GM12878 (cell line): ENCODE measurements around the gene PPP4R4. TPM values are rescaled to one million over a fixed set of nuclear protein-coding genes. Genes with fewer than 3 reads are reported as not detected.

Source experiments
- ATF2 ChIP-seq: IDR thresholded peaks from 2 replicates; pipeline ENCODE4 v1.6.1; 2012; ENCODE audit warnings: low read length, inconsistent platforms
- CBFB ChIP-seq: IDR thresholded peaks from 2 replicates; pipeline ENCODE4 v1.6.1; 2016; ENCODE audit warnings: antibody characterized with exemption, low read depth
- CTCF ChIP-seq, 3 experiments: IDR thresholded peaks in 2 of 3; conservative IDR thresholded peaks in 1 of 3; 2 replicates each; pipeline ENCODE4 v1.5.1; 2011; ENCODE audit warnings: low read depth in 3 of 3, low read length in 3 of 3, mild to moderate bottlenecking in 3 of 3, control low read depth in 2 of 3, moderate library complexity in 2 of 3, inconsistent platforms in 1 of 3, mixed read lengths in 1 of 3; ENCODE audit not compliant: control insufficient read depth in 2 of 3, insufficient read depth in 1 of 3; ENCODE audit errors: extremely low read depth in 1 of 3
- E2F4 ChIP-seq: IDR thresholded peaks from 2 replicates; pipeline ENCODE4 v1.6.1; 2012; ENCODE audit warnings: low read depth, low read length, improper control_type of control experiment
- ESRRA ChIP-seq: IDR thresholded peaks from 2 replicates; pipeline ENCODE4 v1.6.1; 2012; ENCODE audit warnings: mild to moderate bottlenecking, low read length, improper control_type of control experiment
- NFIC ChIP-seq: IDR thresholded peaks from 2 replicates; pipeline ENCODE4 v1.6.1; 2012; ENCODE audit warnings: low read depth, mild to moderate bottlenecking, inconsistent platforms, low read length, moderate library complexity
- NR2F1 ChIP-seq: fragments of 450-650 bp; conservative IDR thresholded peaks from 2 replicates; pipeline ENCODE4 v1.6.1; 2017; ENCODE audit warnings: mild to moderate bottlenecking
- SMAD5 ChIP-seq: IDR thresholded peaks from 2 replicates; pipeline ENCODE4 v1.6.1; 2016; ENCODE audit warnings: antibody characterized with exemption, low read depth
- polyA plus RNA-seq, 11 experiments: library from polyadenylated mRNA; depleted of rRNA in 4 of 11; unstranded in 6 of 11; stranded (reverse) in 5 of 11; fragments of >200 nt; fragmentation: Nextera tagmentation in 4 of 11; fragmentation: Illumina TruSeq in 1 of 11; extraction: Ambion mirVana in 4 of 11; extraction: Trizol in 1 of 11; gene quantifications; 1 replicate in 1 of 11; 2 replicates in 10 of 11; pipeline versions ENCODE4 v1.2.1 to v1.2.3, GENCODE V29; 2011 to 2016; ENCODE audit warnings: inconsistent platforms in 2 of 11, missing spikeins in 2 of 11, low read depth in 1 of 11
- total RNA-seq, 4 experiments: library from RNA; depleted of rRNA in 3 of 4; stranded (reverse); fragments of >200 nt in 3 of 4; fragmentation: Illumina TruSeq in 1 of 4; extraction: Trizol in 1 of 4; gene quantifications; 2 replicates each; pipeline versions ENCODE4 v1.2.1 to v1.2.3, GENCODE V29; 2013 to 2021

The PPP4R4 gene
- total and polyA plus RNA-seq, 10 of the 15 experiments (the other 5 are each of a cell fraction or from before 2014, with no cell fraction given): 0.01 to 0.13 (median 0.08) TPM; not detected in 4

- TF ChIP-seq E2F4 (no peak), CBFB (no peak), NR2F1 (no peak), ATF2 (no peak), SMAD5 (no peak), CTCF (IDR thresholded peaks at IDR 0.05 in 2 of 3, conservative IDR thresholded peaks at IDR 0.05 in 1 of 3; ENCODE audit: control insufficient read depth in 2 of 3, extremely low read depth in 1 of 3, insufficient read depth in 1 of 3, low read depth in 3 of 3, low read length in 3 of 3) (no peak), NFIC (no peak), ESRRA (no peak)
Observed at GRCh38 chr14:94164685-94165431, 9.3 kb upstream of the PPP4R4 start (continued).
